ENCODE results near the gene ZSCAN26.

Gene ZSCAN26

DNA sequence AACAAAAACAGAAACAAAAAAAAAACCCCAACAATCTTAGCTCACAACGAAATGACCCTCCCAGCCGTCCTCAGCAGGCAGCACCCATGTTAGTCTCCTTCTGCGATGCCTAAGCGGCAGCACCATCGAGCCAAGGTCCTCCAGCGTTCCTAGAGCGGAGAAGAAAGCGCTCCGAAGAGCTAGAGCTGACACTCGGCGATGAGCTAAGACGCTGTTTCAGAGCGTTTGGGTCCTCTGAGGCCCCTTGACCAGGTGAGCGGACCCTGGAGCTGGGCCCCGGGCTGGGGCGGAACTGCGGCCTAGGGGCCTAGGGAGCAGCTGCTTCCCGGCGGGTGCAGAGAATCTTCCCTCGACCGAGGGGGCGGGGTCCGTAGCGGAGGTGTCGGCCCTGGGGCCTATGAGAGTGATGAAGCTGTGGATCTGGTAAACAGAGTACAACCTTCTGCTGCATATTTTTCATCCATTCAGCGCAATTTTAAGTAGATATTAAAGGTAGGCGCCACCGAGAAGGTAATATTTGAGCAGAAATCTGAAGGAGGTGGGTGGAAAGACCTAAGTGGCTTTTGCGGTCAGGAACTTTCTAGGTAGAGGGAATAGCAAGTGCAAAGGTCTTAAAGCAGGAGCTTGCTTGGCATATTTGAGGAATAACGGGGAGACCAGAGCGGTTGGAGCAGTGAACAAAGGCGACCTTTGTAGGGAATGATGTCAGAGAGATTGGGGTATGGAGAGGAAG, at the start of gene ZSCAN26:
TSS of gene ZSCAN26 (plus strand) at position 182 of the 733 bp plus-strand sequence. CDS start 4,777 bp downstream, outside the sequence.
- ATAC-seq: peak; percentile 98
- TF ChIP-seq PATZ1 (CRISPR knock-in tag; IDR thresholded peaks at IDR 0.05; ENCODE audit: borderline replicate concordance): 0 out of 2 replicates have a peak, but pooled peaks have one; percentile 30
- TF ChIP-seq TSHZ2 (CRISPR knock-in tag; IDR thresholded peaks at IDR 0.05): 0 out of 2 replicates have a peak, but pooled peaks have one; percentile 45
- TF ChIP-seq ZNF8 (CRISPR knock-in tag; IDR thresholded peaks at IDR 0.05): no peak
- TF ChIP-seq ESRRG (CRISPR knock-in tag; IDR thresholded peaks at IDR 0.05): 0 out of 2 replicates have a peak, but pooled peaks have one; percentile 59

- ATAC-seq: no peak
- TF ChIP-seq GLIS3 (CRISPR knock-in tag; IDR thresholded peaks at IDR 0.05): no peak
- no peak for TF ChIP-seq POU6F1 (CRISPR knock-in tag; IDR thresholded peaks at IDR 0.05; ENCODE audit: borderline replicate concordance, low read depth)
- TF ChIP-seq CSRNP3 (CRISPR knock-in tag; IDR thresholded peaks at IDR 0.05): no peak
- no peak for TF ChIP-seq ZNF70 (CRISPR knock-in tag; IDR thresholded peaks at IDR 0.05)
- TF ChIP-seq ESRRG (CRISPR knock-in tag; IDR thresholded peaks at IDR 0.05): no peak
- TF ChIP-seq ISL1 (CRISPR knock-in tag; IDR thresholded peaks at IDR 0.05): no peak
- no peak for TF ChIP-seq SNAI2 (CRISPR knock-in tag; IDR thresholded peaks at IDR 0.05)
- TF ChIP-seq CSDC2 (CRISPR knock-in tag; IDR thresholded peaks at IDR 0.05): no peak
- TF ChIP-seq ZNF8 (CRISPR knock-in tag; IDR thresholded peaks at IDR 0.05): no peak
- TF ChIP-seq ARNTL (CRISPR knock-in tag; IDR thresholded peaks at IDR 0.05; ENCODE audit: borderline replicate concordance, low read depth): no peak
- TF ChIP-seq PATZ1 (CRISPR knock-in tag; IDR thresholded peaks at IDR 0.05; ENCODE audit: borderline replicate concordance): no peak
- TF ChIP-seq, protein P1, sequence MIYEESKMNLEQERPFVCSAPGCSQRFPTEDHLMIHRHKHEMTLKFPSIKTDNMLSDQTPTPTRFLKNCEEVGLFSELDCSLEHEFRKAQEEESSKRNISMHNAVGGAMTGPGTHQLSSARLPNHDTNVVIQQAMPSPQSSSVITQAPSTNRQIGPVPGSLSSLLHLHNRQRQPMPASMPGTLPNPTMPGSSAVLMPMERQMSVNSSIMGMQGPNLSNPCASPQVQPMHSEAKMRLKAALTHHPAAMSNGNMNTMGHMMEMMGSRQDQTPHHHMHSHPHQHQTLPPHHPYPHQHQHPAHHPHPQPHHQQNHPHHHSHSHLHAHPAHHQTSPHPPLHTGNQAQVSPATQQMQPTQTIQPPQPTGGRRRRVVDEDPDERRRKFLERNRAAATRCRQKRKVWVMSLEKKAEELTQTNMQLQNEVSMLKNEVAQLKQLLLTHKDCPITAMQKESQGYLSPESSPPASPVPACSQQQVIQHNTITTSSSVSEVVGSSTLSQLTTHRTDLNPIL (CRISPR knock-in tag; IDR thresholded peaks at IDR 0.05; ENCODE audit: low read depth): no peak
- TF ChIP-seq OSR1 (CRISPR knock-in tag; IDR thresholded peaks at IDR 0.05): no peak
- TF ChIP-seq ZFP3 (CRISPR knock-in tag; IDR thresholded peaks at IDR 0.05): no peak
- no peak for TF ChIP-seq TSHZ2 (CRISPR knock-in tag; IDR thresholded peaks at IDR 0.05)
These were observed 49.1 kb upstream of the ZSCAN26 start for GRCh38 chr6:28217890-28218289.
